Mammary epithelial cell (primary cell): ENCODE data around the gene MEF2C.

ENCODE experiments used
- CTCF ChIP-seq, 2 donors: IDR thresholded peaks in 1 of 2; conservative IDR thresholded peaks in 1 of 2; 2 replicates each; pipeline ENCODE4 v1.5.1; 2011 to 2012; ENCODE audit warnings: inconsistent platforms in 2 of 2, low read length in 2 of 2, mild to moderate bottlenecking in 2 of 2, control low read depth in 1 of 2, low read depth in 1 of 2; ENCODE audit not compliant: insufficient read depth in 1 of 2; ENCODE audit errors: extremely low read depth in 1 of 2
- EZH2 ChIP-seq: IDR thresholded peaks from 2 replicates; pipeline ENCODE4 v1.6.1; 2012; ENCODE audit warnings: low read length, inconsistent platforms, borderline replicate concordance

GRCh38 chr5:88770276-88771257, 112.4 kb downstream of the MEF2C start:
- TF ChIP-seq EZH2 (no peak), CTCF (conservative IDR thresholded peaks at IDR 0.05 in 1 of 2, IDR thresholded peaks at IDR 0.05 in 1 of 2; ENCODE audit: extremely low read depth in 1 of 2, insufficient read depth in 1 of 2, low read depth in 1 of 2, low read length in 2 of 2) (no peak)
